ENCODE measurements around the gene TOR2A. TPM values are rescaled to one million over a fixed set of nuclear protein-coding genes. Genes with fewer than 3 reads are reported as not detected.

The TOR2A gene
- total RNA-seq, 3 donors from 2014 or later (not counting 1 experiment from before 2014, with no cell fraction given), result 20.9 to 27.8 (median 23.7) TPM

DNA sequence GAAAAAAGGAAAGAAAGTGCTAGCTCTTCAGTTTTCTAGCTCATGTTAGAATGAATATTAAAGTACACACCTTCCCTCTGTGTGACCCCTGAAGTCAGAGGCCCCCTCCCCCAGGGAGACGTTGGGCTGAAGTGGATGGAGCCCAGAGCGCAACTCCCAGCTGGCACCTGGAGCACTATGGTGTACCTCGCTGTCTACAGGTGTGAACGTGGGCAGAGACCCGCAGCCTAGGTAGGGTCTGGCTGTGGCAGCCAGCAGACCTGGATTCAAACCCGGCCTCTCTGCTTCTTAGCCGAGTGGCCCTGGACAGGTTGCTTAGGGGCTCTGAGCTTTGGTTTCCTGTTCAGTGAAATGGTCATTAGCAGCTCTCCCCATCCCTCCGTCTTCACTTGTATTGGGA is 6.3 kb downstream of the TOR2A start:
- intact Hi-C loops (cut with micrococcal nuclease), result no loop called here
- no peak overlapping the region for H3K27ac ChIP-seq (ENCODE audit: low read length)
- Mint-ChIP-seq H3K9me3 (no peaks in the 10 kb centered on the region), H3K27me3 (ENCODE audit: low read depth in 2 of 2) (no peaks in the 10 kb centered on the region), H3K4me1 (peaks cover 0 to 4% of the 10 kb centered on the region in 2 donors), H3K36me3 (no peaks in the 10 kb centered on the region), H3K27ac (no peak overlapping the region), H3K4me3 (no peak overlapping the region)
- peaks cover 2% of the 10 kb centered on the region for H3K4me1 ChIP-seq (ENCODE audit: control insufficient read depth, insufficient read depth, low read length)
- TF ChIP-seq, protein P1, sequence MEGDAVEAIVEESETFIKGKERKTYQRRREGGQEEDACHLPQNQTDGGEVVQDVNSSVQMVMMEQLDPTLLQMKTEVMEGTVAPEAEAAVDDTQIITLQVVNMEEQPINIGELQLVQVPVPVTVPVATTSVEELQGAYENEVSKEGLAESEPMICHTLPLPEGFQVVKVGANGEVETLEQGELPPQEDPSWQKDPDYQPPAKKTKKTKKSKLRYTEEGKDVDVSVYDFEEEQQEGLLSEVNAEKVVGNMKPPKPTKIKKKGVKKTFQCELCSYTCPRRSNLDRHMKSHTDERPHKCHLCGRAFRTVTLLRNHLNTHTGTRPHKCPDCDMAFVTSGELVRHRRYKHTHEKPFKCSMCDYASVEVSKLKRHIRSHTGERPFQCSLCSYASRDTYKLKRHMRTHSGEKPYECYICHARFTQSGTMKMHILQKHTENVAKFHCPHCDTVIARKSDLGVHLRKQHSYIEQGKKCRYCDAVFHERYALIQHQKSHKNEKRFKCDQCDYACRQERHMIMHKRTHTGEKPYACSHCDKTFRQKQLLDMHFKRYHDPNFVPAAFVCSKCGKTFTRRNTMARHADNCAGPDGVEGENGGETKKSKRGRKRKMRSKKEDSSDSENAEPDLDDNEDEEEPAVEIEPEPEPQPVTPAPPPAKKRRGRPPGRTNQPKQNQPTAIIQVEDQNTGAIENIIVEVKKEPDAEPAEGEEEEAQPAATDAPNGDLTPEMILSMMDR (IDR thresholded peaks at IDR 0.05), result no peak
- H3K9me3 ChIP-seq (ENCODE audit: control insufficient read depth, insufficient read depth, low read length), result no peaks in the 10 kb centered on the region
- DNase-seq, result no peak
- H3K4me3 ChIP-seq (ENCODE audit: low read length), result no peak overlapping the region
- ATAC-seq, result no peak
- peaks cover 13% of the 10 kb centered on the region for H3K36me3 ChIP-seq (ENCODE audit: control insufficient read depth, insufficient read depth, low read length)
- 93% methylated on average over 8 of the region's 8 CpGs for WGBS (ENCODE audit: insufficient coverage)
- H3K27me3 ChIP-seq (ENCODE audit: control insufficient read depth, insufficient read depth, low read length), result no peaks in the 10 kb centered on the region

DNA sequence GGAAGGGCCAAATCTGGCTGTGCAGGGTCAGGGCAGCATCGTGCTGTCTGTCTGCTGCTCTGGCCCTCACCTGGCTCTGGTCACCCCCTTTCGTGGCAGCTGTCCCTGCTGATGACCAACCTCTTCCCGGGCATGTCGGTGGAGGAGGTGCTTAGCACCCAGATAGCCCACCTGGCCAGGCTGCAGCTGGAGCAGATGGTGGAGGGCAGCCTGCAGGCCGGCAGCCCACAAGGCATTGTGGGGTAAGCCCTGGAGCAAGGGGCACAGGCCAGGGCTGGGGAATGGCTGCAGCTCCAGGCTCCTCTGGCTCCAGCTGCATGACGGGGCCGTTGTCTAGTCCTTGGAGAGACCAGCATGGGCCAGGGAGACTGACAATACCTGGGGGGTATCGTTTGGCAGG is 8.2 kb downstream of the TOR2A start:
- Mint-ChIP-seq H3K9me3 (no peaks in the 10 kb centered on the region), H3K4me3 (no peak overlapping the region), H3K4me1 (no peaks in the 10 kb centered on the region), H3K27ac (no peak overlapping the region), H3K27me3 (ENCODE audit: low read depth in 2 of 2) (no peaks in the 10 kb centered on the region), H3K36me3 (no peaks in the 10 kb centered on the region)
- Histone ChIP-seq H3K27ac (ENCODE audit: low read length) (no peak overlapping the region), H3K4me1 (ENCODE audit: control insufficient read depth, insufficient read depth, low read length) (peaks cover 10% of the 10 kb centered on the region), H3K36me3 (ENCODE audit: control insufficient read depth, insufficient read depth, low read length) (peaks cover 7% of the 10 kb centered on the region), H3K4me3 (ENCODE audit: low read length) (no peak overlapping the region), H3K27me3 (ENCODE audit: control insufficient read depth, insufficient read depth, low read length) (no peaks in the 10 kb centered on the region), H3K9me3 (ENCODE audit: control insufficient read depth, insufficient read depth, low read length) (no peaks in the 10 kb centered on the region)
- no peak for DNase-seq
- no peak for ATAC-seq
- intact Hi-C loops (cut with micrococcal nuclease), result no loop called here
- TF ChIP-seq, protein P1 (IDR thresholded peaks at IDR 0.05), result no peak
- WGBS (ENCODE audit: insufficient coverage), result 87% methylated on average over 8 of the region's 8 CpGs

DNA sequence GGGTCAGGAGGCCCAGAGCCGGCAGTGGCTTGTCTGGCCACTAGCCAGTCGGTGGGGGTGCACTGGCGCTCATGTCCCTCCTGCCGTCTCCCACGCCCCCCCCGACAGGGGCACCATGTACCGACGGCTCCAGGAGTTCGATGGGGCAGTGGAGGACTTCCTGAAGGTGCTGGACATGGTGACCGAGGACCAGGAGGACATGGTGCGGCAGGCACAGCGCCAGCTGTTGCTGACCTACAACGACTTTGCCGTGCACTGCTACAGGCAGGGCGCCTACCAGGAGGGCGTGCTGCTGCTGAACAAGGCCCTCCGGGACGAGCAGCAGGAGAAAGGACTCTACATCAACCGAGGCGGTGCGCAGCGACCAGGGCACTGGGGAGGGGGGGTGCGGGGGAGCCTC is 11.1 kb downstream of the TOR2A start:
- no peak overlapping the region for H3K27ac Mint-ChIP-seq
- intact Hi-C loops (cut with micrococcal nuclease), result no loop called here
- WGBS (ENCODE audit: insufficient coverage), result 87% methylated on average over 23 of the region's 23 CpGs

DNA sequence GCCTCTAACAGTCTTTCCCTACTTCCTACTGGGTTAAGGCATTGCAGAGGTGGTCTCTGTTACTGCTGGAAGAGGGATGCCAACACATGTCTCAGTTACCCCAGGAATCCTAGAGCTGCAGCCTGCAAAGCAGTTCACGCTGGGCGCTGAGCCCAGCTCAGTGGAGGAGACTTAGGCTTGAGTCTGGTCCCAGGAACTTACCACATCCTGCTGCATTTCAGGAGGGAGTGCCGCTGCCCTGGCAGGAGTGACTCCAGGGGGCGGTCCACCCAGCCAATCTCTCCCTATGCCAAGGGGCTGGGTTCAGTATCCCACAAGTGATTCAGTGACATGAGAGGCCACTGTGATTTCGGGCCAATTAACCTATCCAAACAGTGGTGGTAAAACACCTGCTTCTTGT is 11.7 kb downstream of the TOR2A start:
- no peaks in the 10 kb centered on the region for H3K27me3 ChIP-seq (ENCODE audit: control insufficient read depth, insufficient read depth, low read length)
- Mint-ChIP-seq H3K9me3 (no peaks in the 10 kb centered on the region), H3K36me3 (no peaks in the 10 kb centered on the region), H3K27ac (no peak overlapping the region), H3K27me3 (ENCODE audit: low read depth in 2 of 2) (no peaks in the 10 kb centered on the region), H3K4me1 (peaks cover 15 to 19% of the 10 kb centered on the region in 2 donors), H3K4me3 (no peak overlapping the region)
- 78% methylated on average over 5 of the region's 5 CpGs for WGBS (ENCODE audit: insufficient coverage)
- no peaks in the 10 kb centered on the region for H3K36me3 ChIP-seq (ENCODE audit: control insufficient read depth, insufficient read depth, low read length)
- no peak overlapping the region for H3K27ac ChIP-seq (ENCODE audit: low read length)
- DNase-seq (no peak), ATAC-seq (no peak)
- TF ChIP-seq, protein P1 (IDR thresholded peaks at IDR 0.05), result no peak
- intact Hi-C loops (cut with micrococcal nuclease), result no loop called here
- peaks cover 39% of the 10 kb centered on the region for H3K4me1 ChIP-seq (ENCODE audit: control insufficient read depth, insufficient read depth, low read length)
- H3K4me3 ChIP-seq (ENCODE audit: low read length), result no peak overlapping the region
- no peaks in the 10 kb centered on the region for H3K9me3 ChIP-seq (ENCODE audit: control insufficient read depth, insufficient read depth, low read length)

More for the DNA sequence above, 11.1 kb downstream of the TOR2A start:
- H3K27me3 ChIP-seq (ENCODE audit: control insufficient read depth, insufficient read depth, low read length), result no peaks in the 10 kb centered on the region
- Mint-ChIP-seq H3K9me3 (no peaks in the 10 kb centered on the region), H3K27me3 (ENCODE audit: low read depth in 2 of 2) (no peaks in the 10 kb centered on the region), H3K4me1 (peaks cover 15 to 19% of the 10 kb centered on the region in 2 donors), H3K4me3 (no peak overlapping the region), H3K36me3 (no peaks in the 10 kb centered on the region)
- H3K4me3 ChIP-seq (ENCODE audit: low read length), result no peak overlapping the region
- no peak for DNase-seq
- no peak for ATAC-seq
- H3K9me3 ChIP-seq (ENCODE audit: control insufficient read depth, insufficient read depth, low read length), result no peaks in the 10 kb centered on the region
- H3K36me3 ChIP-seq (ENCODE audit: control insufficient read depth, insufficient read depth, low read length), result peaks cover 2% of the 10 kb centered on the region
- TF ChIP-seq, protein P1 (IDR thresholded peaks at IDR 0.05), result no peak
- peaks cover 33% of the 10 kb centered on the region for H3K4me1 ChIP-seq (ENCODE audit: control insufficient read depth, insufficient read depth, low read length)
- no peak overlapping the region for H3K27ac ChIP-seq (ENCODE audit: low read length)
